K562 (cell line): ENCODE results near the gene ATP6V1A.
"Not testable (repeated sequence)": the region's sequence is repeated elsewhere in the genome, so short reads cannot be mapped to it uniquely, and the experiment has no call there.

Experiments used
- ATF1 ChIP-seq, 2 experiments: fragments of 450-650 bp in 1 of 2; IDR thresholded peaks; 2 replicates each; pipeline ENCODE4 v1.6.1; 2016; ENCODE audit warnings: missing compliant biosample characterization in 1 of 2, missing genetic modification characterization in 1 of 2
- CBFB ChIP-seq: sonication (generic); formaldehyde crosslinking; IDR thresholded peaks from 2 replicates; pipeline ENCODE4 v1.4.0; 2020; ENCODE audit warnings: mild to moderate bottlenecking, missing genetic modification reagents
- CTCF ChIP-seq, 3 experiments: IDR thresholded peaks in 2 of 3; conservative IDR thresholded peaks in 1 of 3; 2 replicates each; pipeline ENCODE4 v1.5.1; 2011 to 2012; ENCODE audit warnings: low read length in 3 of 3, mild to moderate bottlenecking in 3 of 3, control low read depth in 2 of 3, improper control_type of control experiment in 1 of 3, inconsistent platforms in 1 of 3, low read depth in 1 of 3, mixed read lengths in 1 of 3, moderate library complexity in 1 of 3; ENCODE audit not compliant: insufficient read depth in 2 of 3
- EZH2 ChIP-seq: IDR thresholded peaks from 2 replicates; pipeline ENCODE4 v1.6.1; 2012; ENCODE audit warnings: low read depth, mild to moderate bottlenecking, inconsistent platforms, low read length, borderline replicate concordance
- FOXK2 ChIP-seq, 2 experiments: fragments of 450-650 bp; IDR thresholded peaks in 1 of 2; conservative IDR thresholded peaks in 1 of 2; 2 replicates each; pipeline ENCODE4 v1.6.1; 2016; ENCODE audit warnings: low read depth in 2 of 2, mild to moderate bottlenecking in 1 of 2
- JUNB ChIP-seq: fragments of 450-650 bp; formaldehyde crosslinking; conservative IDR thresholded peaks from 2 replicates; pipeline ENCODE4 v1.4.0; 2020; ENCODE audit warnings: mild to moderate bottlenecking
- KLF16 ChIP-seq: IDR thresholded peaks from 2 replicates; pipeline ENCODE4 v1.6.1; 2016; ENCODE audit warnings: antibody characterized with exemption
- LEF1 ChIP-seq: fragments of 450-650 bp; IDR thresholded peaks from 2 replicates; pipeline ENCODE4 v1.6.1; 2016; ENCODE audit warnings: mild to moderate bottlenecking
- MAX ChIP-seq: sonication (generic); formaldehyde crosslinking; IDR thresholded peaks from 2 replicates; pipeline ENCODE4 v1.9.0; 2022; ENCODE audit warnings: mild to moderate bottlenecking, missing genetic modification reagents
- PRPF4 ChIP-seq: fragments of 200-400 bp; formaldehyde crosslinking; IDR thresholded peaks from one replicate; pipeline ENCODE4 v1.6.1; 2017; ENCODE audit warnings: low read length, low read depth, mild to moderate bottlenecking; ENCODE audit not compliant: insufficient read depth, poor library complexity, severe bottlenecking
- RFX5 ChIP-seq: IDR thresholded peaks from 2 replicates; pipeline ENCODE4 v1.6.1; 2011; ENCODE audit warnings: low read depth, mild to moderate bottlenecking, improper control_type of control experiment, low read length
- TAF9B ChIP-seq: fragments of 450-650 bp; IDR thresholded peaks from 2 replicates; pipeline ENCODE4 v1.6.1; 2018; ENCODE audit warnings: mild to moderate bottlenecking; ENCODE audit not compliant: partially characterized antibody
- ZNF12 ChIP-seq: sonication (generic); formaldehyde crosslinking; IDR thresholded peaks from 2 replicates; pipeline ENCODE4 v1.4.0; 2020; ENCODE audit warnings: mild to moderate bottlenecking, missing genetic modification reagents
- ZNF121 ChIP-seq: sonication (generic); formaldehyde crosslinking; conservative IDR thresholded peaks from 2 replicates; pipeline ENCODE4 v1.8.0; 2022; ENCODE audit warnings: missing genetic modification reagents

GRCh38 chr3:113850391-113850790 is 103.6 kb downstream of the ATP6V1A start:
- TF ChIP-seq LEF1; RFX5; ZNF12 (CRISPR knock-in tag); CBFB (CRISPR knock-in tag); EZH2; ATF1 (CRISPR knock-in tag; IDR thresholded peaks at IDR 0.05); ATF1 (tag; IDR thresholded peaks at IDR 0.05); TAF9B; FOXK2 (conservative IDR thresholded peaks at IDR 0.05 in 1 of 2, IDR thresholded peaks at IDR 0.05 in 1 of 2; ENCODE audit: low read depth in 2 of 2); JUNB (CRISPR knock-in tag); CTCF (IDR thresholded peaks at IDR 0.05 in 2 of 3, conservative IDR thresholded peaks at IDR 0.05 in 1 of 3; ENCODE audit: insufficient read depth in 2 of 3, low read depth in 1 of 3, low read length in 3 of 3); PRPF4; KLF16; ZNF121 (CRISPR knock-in tag); MAX (CRISPR knock-in tag): not testable (repeated sequence)
